Measurements from ENCODE around the gene SELENOV.

Gene SELENOV

DNA sequence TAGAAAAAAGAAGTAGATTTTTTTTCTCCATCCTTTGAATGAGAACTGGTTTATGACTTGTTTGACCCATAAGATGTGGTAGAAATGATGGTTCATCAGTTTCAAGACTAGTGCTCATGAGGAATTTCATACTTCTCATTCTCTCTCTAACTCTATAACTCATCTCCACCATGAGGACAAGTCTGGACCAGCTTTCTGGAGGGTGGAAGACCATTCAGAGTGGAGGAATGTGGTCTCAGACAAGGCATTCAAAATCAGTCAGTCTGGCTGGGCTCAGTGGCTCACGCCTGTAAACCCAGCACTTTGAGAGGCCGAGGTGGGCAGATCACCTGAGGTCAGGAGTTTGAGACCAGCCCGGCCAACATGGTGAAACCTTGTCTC is 28.5 kb downstream of the SELENOV start:
- Mint-ChIP-seq H3K27me3 (ENCODE audit: low read depth) (no peaks in the 10 kb centered on the region), H3K4me1 (ENCODE audit: low read depth) (peaks cover 27% of the 10 kb centered on the region), H3K9me3 (no peaks in the 10 kb centered on the region), H3K36me3 (ENCODE audit: low read depth) (peaks cover 4% of the 10 kb centered on the region), H3K4me3 (no peak overlapping the region), H3K27ac (no peak overlapping the region)
- DNase-seq (ENCODE audit: low spot score), result no peak

DNA sequence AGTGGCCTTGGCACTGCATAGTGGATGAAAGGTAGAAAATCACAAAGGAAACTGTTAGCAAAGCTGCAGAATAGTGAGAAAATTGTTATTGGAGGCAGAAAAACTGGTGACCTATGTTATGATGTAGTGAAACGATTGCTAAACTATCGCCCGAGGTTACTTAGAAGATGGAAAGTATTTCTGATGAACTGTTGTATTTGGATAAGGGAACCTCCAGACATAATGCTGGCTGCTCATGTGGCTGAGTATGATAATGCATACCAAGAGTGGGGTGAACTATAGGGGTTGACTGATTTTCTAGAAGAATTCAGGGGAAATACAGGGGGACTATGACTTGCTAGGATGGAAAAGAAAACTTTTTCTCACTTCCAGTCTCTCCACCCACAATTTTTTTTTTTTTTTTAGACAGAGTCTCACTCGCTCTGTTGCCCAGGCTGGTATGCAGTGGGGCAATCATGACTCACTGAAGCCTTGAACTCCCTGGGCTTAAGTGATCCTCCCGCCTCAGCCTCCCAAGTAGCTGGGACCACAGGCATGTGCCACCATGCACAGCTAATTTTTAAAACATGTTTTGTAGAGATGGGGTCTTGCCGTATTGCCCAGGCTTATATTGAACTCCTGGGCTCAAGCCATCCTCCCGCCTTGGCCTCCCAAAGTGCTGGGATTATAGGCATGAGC is 29.4 kb downstream of the SELENOV start:
- peak overlapping the region; percentile 5 for H3K4me3 Mint-ChIP-seq
- no peaks in the 10 kb centered on the region for H3K9me3 Mint-ChIP-seq
- no peaks in the 10 kb centered on the region for H3K27me3 Mint-ChIP-seq (ENCODE audit: low read depth)
- peaks cover 20% of the 10 kb centered on the region for H3K4me1 Mint-ChIP-seq (ENCODE audit: low read depth)
- no peak for DNase-seq (ENCODE audit: low spot score)
- H3K27ac Mint-ChIP-seq, result peak overlapping the region; percentile 21
- H3K36me3 Mint-ChIP-seq (ENCODE audit: low read depth), result no peaks in the 10 kb centered on the region

DNA sequence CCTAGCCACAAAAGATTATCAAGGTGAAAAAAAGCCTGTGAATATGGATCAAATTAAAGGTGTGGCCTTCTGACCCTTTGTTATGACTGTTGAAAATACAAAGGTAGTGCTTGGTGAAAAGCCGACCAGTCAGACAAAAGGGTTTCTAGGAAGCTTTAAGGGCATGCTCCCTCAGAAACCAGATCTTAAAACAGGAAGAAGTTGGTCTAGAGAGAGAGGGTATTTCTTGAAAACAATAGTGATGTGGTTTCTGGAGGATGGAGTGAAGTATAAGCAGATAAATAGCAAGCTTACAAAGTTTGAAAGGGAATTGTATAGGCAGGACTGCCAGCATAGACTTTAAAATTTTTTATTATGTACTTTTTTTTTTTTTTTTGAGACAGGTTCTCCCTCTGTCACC is 30.0 kb downstream of the SELENOV start:
- Mint-ChIP-seq H3K4me3 (peak overlapping the region; percentile 5), H3K27ac (peak overlapping the region; percentile 21), H3K9me3 (no peaks in the 10 kb centered on the region), H3K36me3 (ENCODE audit: low read depth) (no peaks in the 10 kb centered on the region), H3K4me1 (ENCODE audit: low read depth) (peaks cover 20% of the 10 kb centered on the region), H3K27me3 (ENCODE audit: low read depth) (no peaks in the 10 kb centered on the region)
- no peak for DNase-seq (ENCODE audit: low spot score)

DNA sequence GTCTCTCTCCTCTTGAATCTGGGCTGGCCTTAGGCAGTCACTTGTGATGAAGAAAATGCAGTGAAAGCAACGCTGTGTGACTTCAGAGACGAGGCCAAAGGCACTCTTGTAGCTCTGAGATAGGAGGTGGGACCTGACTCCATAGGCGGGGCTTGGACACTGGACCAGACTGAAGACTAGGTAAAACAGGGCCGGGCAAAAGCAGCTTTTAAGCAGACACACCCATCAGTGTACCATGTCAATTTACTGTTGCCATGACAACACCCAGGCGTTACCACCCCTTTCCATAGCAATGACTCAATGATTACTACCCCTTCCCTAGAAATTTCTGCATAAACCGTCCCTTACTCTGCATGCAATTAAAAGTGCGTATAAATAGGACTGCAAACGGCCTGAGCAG is 31.7 kb downstream of the SELENOV start:
- Mint-ChIP-seq H3K27me3 (ENCODE audit: low read depth) (no peaks in the 10 kb centered on the region), H3K4me1 (ENCODE audit: low read depth) (peaks cover 16% of the 10 kb centered on the region), H3K27ac (no peak overlapping the region), H3K9me3 (no peaks in the 10 kb centered on the region), H3K4me3 (no peak overlapping the region), H3K36me3 (ENCODE audit: low read depth) (no peaks in the 10 kb centered on the region)
- DNase-seq (ENCODE audit: low spot score), result no peak

DNA sequence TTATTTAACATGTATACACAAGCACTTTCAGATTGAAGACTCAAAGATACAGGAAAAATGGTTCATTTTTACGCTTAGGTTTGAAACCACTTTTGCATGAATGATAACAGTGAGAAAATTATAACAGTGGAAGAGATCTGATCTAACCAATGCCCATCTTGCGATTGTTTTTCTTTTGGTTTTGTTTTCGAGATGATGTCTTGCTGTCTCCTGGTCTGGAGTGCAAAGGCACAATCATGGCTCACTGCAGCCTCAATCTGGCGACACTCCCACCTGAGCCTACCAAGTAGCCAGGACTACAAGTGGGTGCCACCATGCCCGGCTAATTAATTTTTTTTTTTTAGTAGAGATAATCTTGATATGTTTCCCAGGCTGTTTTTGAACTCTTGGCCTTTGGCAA is 35.3 kb downstream of the SELENOV start:
- no peaks in the 10 kb centered on the region for H3K9me3 Mint-ChIP-seq
- H3K36me3 Mint-ChIP-seq (ENCODE audit: low read depth), result no peaks in the 10 kb centered on the region
- H3K27ac Mint-ChIP-seq, result no peak overlapping the region
- H3K4me3 Mint-ChIP-seq, result no peak overlapping the region
- no peaks in the 10 kb centered on the region for H3K27me3 Mint-ChIP-seq (ENCODE audit: low read depth)
- peaks cover 20% of the 10 kb centered on the region for H3K4me1 Mint-ChIP-seq (ENCODE audit: low read depth)
- no peak for DNase-seq (ENCODE audit: low spot score)

DNA sequence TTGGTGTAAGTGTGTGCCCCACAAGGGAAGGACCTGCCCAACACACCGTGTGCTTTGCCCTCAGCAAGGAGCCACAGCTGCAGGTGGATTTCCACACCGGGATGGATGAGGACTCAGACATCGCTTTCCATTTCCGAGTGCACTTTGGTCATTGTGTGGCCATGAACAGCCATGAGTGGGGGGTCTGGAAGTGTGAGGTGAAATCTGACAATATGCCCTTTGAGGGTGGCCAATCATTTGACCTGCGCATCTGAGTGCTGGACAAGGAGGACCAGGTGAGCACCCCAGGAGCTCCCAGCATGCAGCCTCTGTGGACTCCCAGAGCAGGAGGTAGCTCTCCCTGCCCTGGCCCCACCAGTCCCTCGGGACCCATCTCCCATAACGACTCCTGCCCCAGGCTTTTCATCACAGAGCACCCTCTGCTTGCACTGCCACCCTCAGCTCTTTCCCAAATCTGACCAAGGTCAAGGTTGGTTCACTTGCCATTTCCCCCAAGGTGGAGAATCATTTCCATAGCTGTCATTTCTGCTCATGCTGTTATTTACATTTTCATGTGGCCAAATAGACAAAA is 38.2 kb downstream of the SELENOV start:
- no peak for DNase-seq (ENCODE audit: low spot score)
- Mint-ChIP-seq H3K9me3 (no peaks in the 10 kb centered on the region), H3K27me3 (ENCODE audit: low read depth) (no peaks in the 10 kb centered on the region), H3K27ac (no peak overlapping the region), H3K36me3 (ENCODE audit: low read depth) (no peaks in the 10 kb centered on the region), H3K4me3 (no peak overlapping the region), H3K4me1 (ENCODE audit: low read depth) (peaks cover 32% of the 10 kb centered on the region)

DNA sequence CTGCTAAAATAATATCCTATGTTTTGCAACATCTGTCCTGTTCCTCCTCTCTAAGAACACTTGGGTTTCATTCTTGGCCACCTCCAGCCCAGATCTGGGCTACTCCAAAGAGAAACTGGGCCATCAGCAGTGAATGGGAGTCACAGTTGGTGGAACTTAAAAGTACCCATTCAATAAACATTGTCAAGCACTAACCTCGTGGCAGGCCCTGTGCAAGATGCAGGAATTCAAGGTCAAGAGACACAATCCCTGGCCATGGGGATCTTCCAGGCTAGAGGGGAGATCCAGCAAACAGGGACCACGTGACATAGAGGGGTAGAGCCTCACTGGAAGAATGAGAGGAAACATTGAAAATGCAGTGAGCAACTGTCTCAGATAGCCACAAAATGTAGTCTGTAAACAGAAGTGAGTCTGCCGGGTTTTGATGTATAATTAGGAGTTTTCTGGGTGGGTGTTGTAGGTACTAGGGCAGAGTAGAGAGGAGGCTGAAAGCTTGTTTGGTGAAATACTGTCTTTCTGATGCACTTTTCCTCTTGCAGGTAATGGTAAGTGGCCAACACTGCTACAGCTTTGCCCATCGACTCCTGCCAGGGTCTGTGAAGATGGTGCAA is 39.9 kb downstream of the SELENOV start:
- H3K4me3 Mint-ChIP-seq, result no peak overlapping the region
- H3K36me3 Mint-ChIP-seq (ENCODE audit: low read depth), result no peaks in the 10 kb centered on the region
- no peak for DNase-seq (ENCODE audit: low spot score)
- no peak overlapping the region for H3K27ac Mint-ChIP-seq
- H3K4me1 Mint-ChIP-seq (ENCODE audit: low read depth), result peaks cover 41% of the 10 kb centered on the region
- H3K27me3 Mint-ChIP-seq (ENCODE audit: low read depth), result no peaks in the 10 kb centered on the region
- no peaks in the 10 kb centered on the region for H3K9me3 Mint-ChIP-seq

DNA sequence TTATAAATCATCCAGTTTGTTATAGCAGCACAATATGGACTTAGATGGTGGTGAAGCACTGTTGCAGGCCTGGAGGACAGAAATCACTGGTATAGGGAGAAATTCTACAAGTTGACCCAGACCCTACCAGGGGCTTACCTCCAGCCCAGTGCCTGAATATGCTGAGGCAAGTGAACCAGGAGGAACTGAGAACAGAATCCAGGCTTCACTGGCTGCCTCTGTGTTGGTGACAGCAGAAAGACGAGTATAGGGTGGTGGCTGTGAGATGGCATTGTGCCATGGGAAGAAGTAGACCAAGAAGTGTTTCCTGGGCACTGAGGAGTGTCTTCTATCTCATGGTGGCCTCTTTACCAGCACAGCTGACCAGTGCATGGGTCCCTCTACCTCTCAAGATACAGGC is 40.9 kb downstream of the SELENOV start:
- no peaks in the 10 kb centered on the region for H3K36me3 Mint-ChIP-seq (ENCODE audit: low read depth)
- peaks cover 2% of the 10 kb centered on the region for H3K27me3 Mint-ChIP-seq (ENCODE audit: low read depth)
- H3K4me1 Mint-ChIP-seq (ENCODE audit: low read depth), result peaks cover 38% of the 10 kb centered on the region
- no peak overlapping the region for H3K4me3 Mint-ChIP-seq
- no peak overlapping the region for H3K27ac Mint-ChIP-seq
- H3K9me3 Mint-ChIP-seq, result no peaks in the 10 kb centered on the region
- DNase-seq (ENCODE audit: low spot score), result no peak

DNA sequence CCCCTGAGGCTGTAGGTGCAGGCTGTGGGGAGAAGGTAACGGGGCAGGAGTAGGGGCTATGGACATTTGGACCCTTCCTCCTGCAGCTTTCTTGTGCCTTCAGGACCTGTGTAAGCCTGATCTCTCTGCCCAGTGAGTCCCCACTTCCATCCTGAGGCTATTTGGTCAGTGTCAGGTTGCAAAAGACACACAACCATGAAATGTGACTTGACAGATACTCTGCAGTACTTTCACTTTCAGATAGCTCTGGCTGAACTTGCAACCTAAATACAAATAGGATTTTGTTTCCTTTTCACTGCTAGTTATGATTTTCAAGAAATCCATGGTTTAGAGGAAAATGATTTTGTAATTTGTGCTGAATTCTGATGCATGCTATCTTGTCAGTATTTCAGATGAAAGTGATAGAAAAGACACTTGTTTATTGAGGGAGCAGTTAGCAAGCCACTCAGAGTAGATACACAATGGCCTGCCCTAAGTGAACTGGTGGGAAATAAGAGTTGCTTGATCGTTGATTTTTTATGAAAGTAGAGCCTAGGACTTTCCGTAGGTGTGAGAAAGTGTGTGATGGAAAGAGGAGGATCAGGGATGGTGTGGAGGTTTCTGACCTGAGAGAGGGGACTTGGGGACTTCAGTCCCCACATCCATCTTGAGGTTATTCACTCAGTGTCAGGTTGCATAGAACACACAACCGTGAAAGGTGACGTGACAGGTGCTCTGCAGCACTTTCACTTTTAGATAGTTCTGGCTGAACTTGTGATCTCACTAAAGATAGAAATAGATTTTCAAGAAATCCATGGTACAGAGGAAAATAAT is 43.1 kb downstream of the SELENOV start:
- H3K4me1 Mint-ChIP-seq (ENCODE audit: low read depth), result peaks cover 27% of the 10 kb centered on the region
- no peaks in the 10 kb centered on the region for H3K9me3 Mint-ChIP-seq
- peak overlapping the region; percentile 68 for H3K4me3 Mint-ChIP-seq
- DNase-seq (ENCODE audit: low spot score), result no peak
- H3K36me3 Mint-ChIP-seq (ENCODE audit: low read depth), result no peaks in the 10 kb centered on the region
- peak overlapping the region; percentile 84 for H3K27ac Mint-ChIP-seq
- peaks cover 6% of the 10 kb centered on the region for H3K27me3 Mint-ChIP-seq (ENCODE audit: low read depth)

DNA sequence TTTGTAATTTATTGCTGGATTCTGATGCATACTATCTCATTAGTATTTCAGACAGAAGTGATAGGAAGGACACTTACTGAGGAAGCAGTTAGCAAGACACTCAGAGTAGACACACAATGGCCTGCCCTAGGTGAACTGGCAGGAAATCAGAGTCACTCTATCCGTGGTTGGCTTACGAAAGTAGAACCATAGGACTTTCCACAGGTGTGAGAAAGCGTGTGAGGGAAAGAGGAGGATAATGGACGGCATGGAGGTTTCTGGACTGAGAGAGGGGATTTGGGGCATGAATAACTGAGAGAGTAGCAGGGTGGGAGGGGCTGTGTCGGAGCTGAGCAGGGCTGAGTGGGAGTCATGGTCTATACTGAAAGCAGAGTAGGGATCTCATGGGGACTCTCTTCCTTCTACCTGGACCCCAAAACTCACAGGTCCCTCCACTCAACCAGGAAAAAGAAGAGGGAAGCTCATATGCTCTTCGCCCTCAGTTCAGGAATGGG is 43.7 kb downstream of the SELENOV start:
- H3K4me3 Mint-ChIP-seq, result peak overlapping the region; percentile 68
- H3K4me1 Mint-ChIP-seq (ENCODE audit: low read depth), result peaks cover 23% of the 10 kb centered on the region
- no peaks in the 10 kb centered on the region for H3K9me3 Mint-ChIP-seq
- no peaks in the 10 kb centered on the region for H3K36me3 Mint-ChIP-seq (ENCODE audit: low read depth)
- H3K27me3 Mint-ChIP-seq (ENCODE audit: low read depth), result peaks cover 6% of the 10 kb centered on the region
- H3K27ac Mint-ChIP-seq, result peak overlapping the region; percentile 84
- no peak for DNase-seq (ENCODE audit: low spot score)

DNA sequence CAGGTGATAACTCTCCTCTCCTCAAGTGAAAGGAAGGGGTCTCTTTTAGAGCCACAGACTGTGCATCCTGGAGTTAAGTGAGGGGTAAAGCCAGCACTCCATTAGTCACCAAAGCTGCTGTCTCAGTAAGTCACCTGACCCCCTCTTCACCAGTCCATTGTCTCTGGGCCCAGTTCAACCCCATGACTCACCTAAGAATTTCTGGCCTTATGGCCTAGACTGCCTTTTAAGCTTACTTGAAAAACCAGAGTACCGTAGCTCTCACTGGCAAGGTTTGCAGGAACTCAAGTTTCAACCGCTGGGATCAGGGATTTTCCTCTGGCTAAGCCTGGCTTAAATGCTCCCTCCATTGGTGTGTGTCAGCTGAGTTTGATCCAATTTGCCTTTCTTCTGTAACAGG is 48.5 kb downstream of the SELENOV start:
- Mint-ChIP-seq H3K27ac (no peak overlapping the region), H3K36me3 (ENCODE audit: low read depth) (no peaks in the 10 kb centered on the region), H3K4me1 (ENCODE audit: low read depth) (peaks cover 7% of the 10 kb centered on the region), H3K4me3 (no peak overlapping the region), H3K9me3 (no peaks in the 10 kb centered on the region), H3K27me3 (ENCODE audit: low read depth) (peaks cover 8% of the 10 kb centered on the region)
- no peak for DNase-seq (ENCODE audit: low spot score)

DNA sequence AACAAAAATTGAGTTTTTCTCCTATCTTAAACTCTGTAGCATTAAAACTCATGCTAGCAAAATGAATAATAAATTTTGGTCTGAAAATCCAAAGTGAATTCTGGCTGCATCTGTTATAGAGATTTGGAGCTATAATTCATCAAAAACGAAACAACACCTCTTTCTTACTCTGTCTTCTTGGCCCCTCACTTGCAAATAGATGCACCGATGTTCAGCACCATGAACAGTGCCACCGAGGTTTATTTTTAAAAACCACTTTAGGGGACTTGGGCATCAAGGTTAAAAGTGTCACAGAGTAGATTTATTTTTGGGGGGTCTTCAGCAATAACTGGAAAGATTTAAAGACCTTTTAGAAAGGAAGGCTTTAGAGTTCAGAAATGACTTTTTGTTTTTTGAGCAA is 51.1 kb downstream of the SELENOV start:
- H3K27ac Mint-ChIP-seq, result no peak overlapping the region
- H3K27me3 Mint-ChIP-seq (ENCODE audit: low read depth), result peaks cover 11% of the 10 kb centered on the region
- no peak overlapping the region for H3K4me3 Mint-ChIP-seq
- H3K9me3 Mint-ChIP-seq, result no peaks in the 10 kb centered on the region
- no peaks in the 10 kb centered on the region for H3K4me1 Mint-ChIP-seq (ENCODE audit: low read depth)
- DNase-seq (ENCODE audit: low spot score), result no peak
- no peaks in the 10 kb centered on the region for H3K36me3 Mint-ChIP-seq (ENCODE audit: low read depth)

DNA sequence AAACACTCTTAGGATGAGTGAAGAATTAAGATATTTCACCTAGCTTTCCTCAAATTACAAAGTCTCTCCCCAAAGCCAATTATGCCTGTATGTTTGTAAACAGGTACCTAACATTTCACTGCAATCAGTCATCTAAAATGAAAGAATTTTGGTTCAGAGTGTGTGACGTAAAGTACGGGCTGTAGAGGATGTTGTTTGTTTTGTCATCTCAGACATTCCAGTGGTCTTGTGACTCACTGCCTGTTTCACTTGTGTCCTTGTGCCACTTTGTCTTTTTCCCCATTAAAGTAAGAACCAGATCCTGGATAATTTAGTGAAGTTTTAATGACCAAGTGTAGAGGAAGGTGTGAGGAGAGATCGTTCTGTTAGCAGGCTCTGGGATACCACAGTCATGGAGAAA is 53.7 kb downstream of the SELENOV start:
- Mint-ChIP-seq H3K36me3 (ENCODE audit: low read depth) (no peaks in the 10 kb centered on the region), H3K27me3 (ENCODE audit: low read depth) (peaks cover 8% of the 10 kb centered on the region), H3K4me1 (ENCODE audit: low read depth) (no peaks in the 10 kb centered on the region), H3K4me3 (no peak overlapping the region), H3K9me3 (peaks cover 10% of the 10 kb centered on the region), H3K27ac (no peak overlapping the region)
- DNase-seq (ENCODE audit: low spot score), result no peak
